Inflammatory macrophage (primary cell): ENCODE measurements around the gene GRK3.
A peak's percentile ranks its signal among the peaks of the same experiment; 100 is the strongest.

ENCODE experiments used
- DNase-seq, 2 donors: peaks; one replicate each; pipeline ENCODE4 v3.0.0-alpha.2; 2020 to 2022

Gene GRK3

DNA sequence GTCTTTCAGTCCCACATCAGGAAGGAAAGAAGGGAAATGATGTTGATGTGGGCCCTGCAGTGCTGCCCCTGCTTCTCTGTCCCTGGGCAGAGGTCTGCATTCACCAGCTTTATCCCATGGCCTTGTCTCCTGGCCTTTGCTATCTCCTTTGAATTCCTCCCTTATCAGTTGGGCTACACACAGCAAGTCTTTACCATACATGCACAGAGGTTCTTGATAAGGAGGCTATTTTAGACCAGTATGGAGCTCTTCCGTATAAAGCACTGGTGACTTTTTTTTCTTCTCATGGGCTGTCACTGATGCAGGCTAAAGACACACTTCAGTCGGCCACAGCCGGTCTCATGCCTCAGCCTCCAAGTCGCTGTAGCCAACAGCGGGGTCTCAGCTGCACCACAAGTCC, 197.7 kb downstream of the GRK3 start:
- DNase-seq = no peak

DNA sequence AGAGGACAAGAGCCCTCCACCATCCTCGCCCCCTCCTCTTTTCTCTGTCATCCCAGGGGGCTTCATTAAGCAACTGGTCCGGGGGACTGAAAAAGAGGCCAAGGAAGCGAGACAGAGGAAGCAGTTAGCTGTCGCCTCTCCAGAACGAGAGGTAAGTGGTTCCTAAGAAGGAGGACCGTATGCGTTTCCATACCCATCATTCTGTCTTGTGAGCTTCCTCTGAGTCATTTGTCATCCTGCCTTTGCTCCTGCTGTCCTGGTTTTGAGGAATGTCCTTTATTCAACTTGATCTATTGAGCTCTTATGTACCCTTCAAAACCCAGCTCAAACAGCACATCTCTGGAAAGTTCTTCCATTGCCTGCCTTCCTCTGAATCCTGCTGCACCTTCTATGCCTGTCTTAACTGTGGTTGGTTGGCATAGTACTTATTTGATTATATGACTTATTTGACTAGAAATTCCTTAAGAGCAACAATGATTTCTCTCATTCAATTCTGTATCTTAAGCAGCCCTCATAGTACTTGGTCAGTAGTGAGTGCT, 198.8 kb downstream of the GRK3 start:
- DNase-seq = no peak

GRCh38 chr22:25764270-25765015, 200.0 kb downstream of the GRK3 start:
- DNase-seq = peak in 1 of 2 donors; percentile 18

GRCh38 chr22:25765016-25765367, 200.5 kb downstream of the GRK3 start:
- no peak for DNase-seq

GRCh38 chr22:25765801-25766200, 201.3 kb downstream of the GRK3 start:
- no peak for DNase-seq

DNA sequence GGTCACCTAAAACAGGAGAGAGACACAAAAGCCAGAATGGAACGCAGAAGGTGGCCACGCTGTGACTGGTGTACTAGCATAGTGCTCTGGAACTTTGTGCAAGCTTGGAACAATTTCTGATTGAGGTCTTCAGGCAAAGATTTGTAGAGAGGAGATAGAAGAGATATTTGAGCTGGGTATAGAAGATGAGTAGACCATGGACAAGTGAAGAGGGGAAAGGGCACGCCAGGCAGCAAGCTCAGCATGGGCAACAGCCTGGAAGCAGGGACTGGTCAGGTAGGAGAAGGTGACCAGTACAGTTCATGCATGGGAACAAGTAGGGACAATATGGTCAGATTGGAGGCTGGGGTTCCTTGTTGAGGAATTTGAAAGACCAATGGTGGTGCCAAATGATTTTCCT, 201.9 kb downstream of the GRK3 start:
- DNase-seq = no peak

GRCh38 chr22:25770333-25770732, 205.9 kb downstream of the GRK3 start:
- DNase-seq = no peak

GRCh38 chr22:25772288-25772687, 207.8 kb downstream of the GRK3 start:
- DNase-seq = no peak

- no peak for DNase-seq
Observed at GRCh38 chr22:25774575-25775026, 210.1 kb downstream of the GRK3 start.

- DNase-seq = no peak
Observed at GRCh38 chr22:25775531-25775930, 211.1 kb downstream of the GRK3 start.

- DNase-seq = no peak
Observed at GRCh38 chr22:25777411-25777810, 212.9 kb downstream of the GRK3 start.

DNA sequence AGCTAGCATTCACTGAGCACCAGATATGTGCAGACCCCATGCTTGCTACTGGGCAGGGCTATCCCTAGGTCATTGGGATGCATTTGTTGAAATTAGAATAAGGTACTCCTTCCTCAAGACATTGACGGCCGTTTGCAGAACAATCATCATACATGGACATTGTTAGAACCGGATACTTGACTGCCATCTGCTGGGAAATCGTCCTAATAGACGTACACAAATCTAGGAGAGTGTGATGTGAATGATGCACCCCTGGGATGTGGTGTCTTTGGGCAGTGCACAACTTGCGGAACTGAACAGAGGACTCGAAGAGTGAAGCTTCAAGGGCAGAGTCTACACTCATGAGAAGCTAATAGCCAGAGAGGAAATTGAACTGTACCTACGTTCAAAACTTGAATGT, 213.4 kb downstream of the GRK3 start:
- peak; percentile 59 to 60 for DNase-seq
